HCT116 (cell line): ENCODE results near the gene ASCC1. TPM values are rescaled to one million over a fixed set of nuclear protein-coding genes. Genes with fewer than 3 reads are reported as not detected.

ENCODE experiments used
- ATAC-seq: fragments of 200-7000 bp; cut with Tn5 transposase; 2 replicates; pipeline ENCODE4 v1.9.1; 2020; ENCODE audit warnings: mild to moderate bottlenecking, moderate library complexity
- BruUV-seq: library from RNA; stranded (reverse); fragments of 400-500 nt; replicated peaks from 2 replicates; lab custom pipeline; 2021; lab: Mats Ljungman, UMichigan
- CTCF ChIA-PET: fragments of 300-600 bp; sonication (Branson Sonifier 250); formaldehyde crosslinking; loops from one replicate; lab custom pipeline; 2021; ENCODE audit warnings: antibody characterized with exemption; lab: Charles Lee
- POLR2A ChIA-PET: fragments of 300-600, 350-600 bp; sonication (Branson Sonifier 250); formaldehyde crosslinking; loops from one replicate; lab custom pipeline; 2021; ENCODE audit warnings: antibody characterized with exemption; lab: Charles Lee
- RAD21 ChIA-PET, 2 experiments: fragments of 300-600 bp; sonication (Branson Sonifier 250); formaldehyde crosslinking; loops; one replicate each; lab custom pipeline; 2023; ENCODE audit warnings: low total read pairs in 2 of 2; ENCODE audit not compliant: uncharacterized antibody in 2 of 2, unreplicated experiment in 2 of 2, low non-redundant PET in 1 of 2; lab: Charles Lee
- DNase-seq: peaks from one replicate; pipeline ENCODE4 v3.0.0-alpha.2; 2010; ENCODE audit warnings: low read depth, low spot score
- H2AFZ ChIP-seq: fragments of 200-600 bp; shearing (Covaris generic), sonication (generic); 2 replicates; pipeline ENCODE4 v1.6.1; 2017; ENCODE audit warnings: low read depth, mixed run types, mixed read lengths, antibody characterized with exemption, low read length; ENCODE audit not compliant: poor library complexity, severe bottlenecking
- H3K27ac ChIP-seq: 2 replicates; pipeline ENCODE4 v1.5.1; 2012; ENCODE audit warnings: low read depth, low read length
- H3K27me3 ChIP-seq: fragments of 200-600 bp; sonication (generic); 2 replicates; pipeline ENCODE4 v1.6.1; 2016; ENCODE audit warnings: mixed run types, low read length, mixed read lengths; ENCODE audit not compliant: insufficient read depth
- H3K36me3 ChIP-seq, 2 experiments: fragments of 200-500 bp in 1 of 2; fragments of 200-600 bp in 1 of 2; sonication (Bioruptor generic) in 1 of 2; sonication (generic) in 1 of 2; 2 replicates each; pipeline versions ENCODE4 v1.5.1 to v1.6.1; 2014 to 2016; ENCODE audit warnings: low read length in 2 of 2, inconsistent platforms in 1 of 2, mixed read lengths in 1 of 2, mixed run types in 1 of 2; ENCODE audit not compliant: insufficient read depth in 2 of 2, control insufficient read depth in 1 of 2
- H3K4me1 ChIP-seq, 2 experiments: fragments of 200-600 bp in 1 of 2; sonication (generic) in 1 of 2; 2 replicates each; pipeline versions ENCODE4 v1.5.1 to v1.6.1; 2012 to 2017; ENCODE audit warnings: low read length in 2 of 2, inconsistent platforms in 1 of 2, mild to moderate bottlenecking in 1 of 2, mixed read lengths in 1 of 2, mixed run types in 1 of 2, moderate library complexity in 1 of 2; ENCODE audit not compliant: insufficient read depth in 2 of 2, control insufficient read depth in 1 of 2
- H3K4me2 ChIP-seq: fragments of 200-600 bp; sonication (generic); 2 replicates; pipeline ENCODE4 v1.6.1; 2017; ENCODE audit warnings: mixed run types, low read length, mixed read lengths
- H3K4me3 ChIP-seq, 2 experiments: fragments of 200-600 bp in 1 of 2; sonication (generic) in 1 of 2; replicated peaks in 1 of 2; 2 replicates each; pipeline ENCODE4 v1.5.1; 2011 to 2016; ENCODE audit warnings: low read length in 2 of 2, control low read depth in 1 of 2, low read depth in 1 of 2, mild to moderate bottlenecking in 1 of 2, mixed read lengths in 1 of 2, mixed run types in 1 of 2
- H3K79me2 ChIP-seq: fragments of 200-600 bp; sonication (generic); 2 replicates; pipeline ENCODE4 v1.6.1; 2017; ENCODE audit warnings: mild to moderate bottlenecking, mixed run types, low read length, moderate library complexity, mixed read lengths; ENCODE audit not compliant: insufficient read depth
- H3K9ac ChIP-seq: fragments of 200-600 bp; sonication (generic); 2 replicates; pipeline ENCODE4 v1.6.1; 2016; ENCODE audit warnings: low read length, mixed read lengths
- H3K9me2 ChIP-seq: fragments of 200-600 bp; sonication (generic), shearing (Covaris generic); 2 replicates; pipeline ENCODE4 v1.6.1; 2017; ENCODE audit warnings: mixed run types, mild to moderate bottlenecking, moderate library complexity; ENCODE audit not compliant: insufficient read depth
- H3K9me3 ChIP-seq, 2 experiments: fragments of 200-500 bp in 1 of 2; fragments of 200-600 bp in 1 of 2; sonication (Bioruptor generic) in 1 of 2; sonication (generic) in 1 of 2; 2 replicates each; pipeline ENCODE4 v1.6.1; 2014 to 2017; ENCODE audit warnings: low read length in 2 of 2, mixed read lengths in 2 of 2, inconsistent platforms in 1 of 2, low read depth in 1 of 2, mild to moderate bottlenecking in 1 of 2, mixed run types in 1 of 2, moderate library complexity in 1 of 2; ENCODE audit not compliant: control insufficient read depth in 1 of 2, insufficient read depth in 1 of 2
- H4K20me1 ChIP-seq: fragments of 200-600 bp; sonication (generic), shearing (Covaris generic); 2 replicates; pipeline ENCODE4 v1.6.1; 2017; ENCODE audit warnings: mixed run types, mild to moderate bottlenecking, moderate library complexity; ENCODE audit not compliant: insufficient read depth
- CTCF ChIP-seq, 3 experiments: fragments of 200-600 bp in 1 of 3; sonication (generic) in 1 of 3; IDR thresholded peaks in 2 of 3; conservative IDR thresholded peaks in 1 of 3; 2 replicates each; pipeline ENCODE4 v1.5.1; 2012 to 2017; ENCODE audit warnings: low read depth in 2 of 3, low read length in 2 of 3, antibody characterized with exemption in 1 of 3, borderline replicate concordance in 1 of 3, control low read depth in 1 of 3, mild to moderate bottlenecking in 1 of 3, mixed read lengths in 1 of 3, mixed run types in 1 of 3, moderate library complexity in 1 of 3; ENCODE audit not compliant: insufficient read depth in 1 of 3
- EZH2 ChIP-seq: fragments of 200-600 bp; sonication (generic); IDR thresholded peaks from 2 replicates; pipeline ENCODE4 v1.6.1; 2017; ENCODE audit warnings: antibody characterized with exemption, mixed run types
- REST ChIP-seq: IDR thresholded peaks from 2 replicates; pipeline ENCODE4 v1.6.1; 2012; ENCODE audit warnings: low read depth
- SIN3A ChIP-seq: IDR thresholded peaks from 2 replicates; pipeline ENCODE4 v1.6.1; 2012; ENCODE audit warnings: low read depth
- SP1 ChIP-seq: IDR thresholded peaks from 2 replicates; pipeline ENCODE4 v1.6.1; 2012; ENCODE audit warnings: low read depth
- ZBTB33 ChIP-seq: IDR thresholded peaks from 2 replicates; pipeline ENCODE4 v1.6.1; 2011; ENCODE audit warnings: mild to moderate bottlenecking, low read length, moderate library complexity; ENCODE audit not compliant: insufficient replicate concordance; ENCODE audit errors: extremely low read depth
- intact Hi-C: fragments of 100-400 bp; cut with micrococcal nuclease; formaldehyde crosslinking; loops from 2 replicates; pipeline ENCODE4 v1.10.0; 2022
- total RNA-seq: library from RNA; stranded (reverse); gene quantifications from one replicate; pipeline ENCODE4 v1.2.1, GENCODE V29; 2021; ENCODE audit not compliant: unreplicated experiment

Gene ASCC1
- total RNA-seq, 1 experiment from 2014 or later, result 34.5 TPM

- TF ChIP-seq CTCF (IDR thresholded peaks at IDR 0.05 in 2 of 3, conservative IDR thresholded peaks at IDR 0.05 in 1 of 3; ENCODE audit: borderline replicate concordance in 1 of 3, insufficient read depth in 1 of 3, low read depth in 2 of 3, low read length in 2 of 3), result no peak
Observed at GRCh38 chr10:72170263-72170662, 45.8 kb downstream of the ASCC1 start (continued).

- Histone ChIP-seq H3K9ac (no peak overlapping the region), H3K27ac (no peak overlapping the region), H3K27me3 (no peaks in the 10 kb centered on the region), H4K20me1 (no peaks in the 10 kb centered on the region), H3K4me3 (no peak overlapping the region), H3K36me3 (no peaks in the 10 kb centered on the region), H3K4me1 (peaks cover 45 to 48% of the 10 kb centered on the region in 2 experiments), H2AFZ (no peak overlapping the region), H3K9me2 (no peaks in the 10 kb centered on the region), H3K9me3 (no peaks in the 10 kb centered on the region), H3K79me2 (no peaks in the 10 kb centered on the region), H3K4me2 (no peak overlapping the region)
- no peak for DNase-seq
- TF ChIP-seq EZH2 (no peak), SIN3A (no peak)
- ChIA-PET RAD21 (no interaction called here), POLR2A (no interaction called here), CTCF (interaction anchor here (1.2 kb wide), 1 partner anchor 41 kb away, joined by 4 read pairs; no protein-coding TSS in a partner anchor)
- ATAC-seq, result no peak
- BruUV-seq, result no TSS peak
- intact Hi-C loops, result no loop called here
Observed at GRCh38 chr10:72167118-72167517, 49.0 kb downstream of the ASCC1 start.

GRCh38 chr10:72164617-72165016, 51.5 kb downstream of the ASCC1 start:
- Histone ChIP-seq H3K36me3 (no peaks in the 10 kb centered on the region), H2AFZ (no peak overlapping the region), H3K27ac (no peak overlapping the region), H3K9me3 (no peaks in the 10 kb centered on the region), H4K20me1 (no peaks in the 10 kb centered on the region), H3K4me1 (peaks cover 23 to 27% of the 10 kb centered on the region in 2 experiments), H3K27me3 (no peaks in the 10 kb centered on the region), H3K9me2 (no peaks in the 10 kb centered on the region), H3K79me2 (no peaks in the 10 kb centered on the region), H3K4me2 (no peak overlapping the region), H3K4me3 (no peak overlapping the region), H3K9ac (no peak overlapping the region)
- ATAC-seq (no peak), DNase-seq (no peak)
- BruUV-seq, result no TSS peak
- intact Hi-C loops, result no loop called here
- ChIA-PET CTCF (interaction anchor here (1.1 kb wide), 1 partner anchor 268 kb away, joined by 3 read pairs; no protein-coding TSS in a partner anchor), RAD21 (no interaction called here), POLR2A (no interaction called here)
- TF ChIP-seq REST (no peak), SP1 (no peak), ZBTB33 (no peak)
